H1 (cell line): Measurements from ENCODE around the gene FRG2. TPM values are rescaled to one million over a fixed set of nuclear protein-coding genes. Genes with fewer than 3 reads are reported as not detected.

Source experiments
- polyA plus RNA-seq, 7 experiments: library from polyadenylated mRNA; depleted of rRNA in 3 of 7; stranded (reverse) in 5 of 7; unstranded in 2 of 7; fragments of >200 nt in 5 of 7; fragments of 200-250 nt in 2 of 7; gene quantifications; 1 replicate in 5 of 7; 2 replicates in 1 of 7; 4 replicates in 1 of 7; pipeline versions ENCODE4 v1.2.1 to v1.2.3, GENCODE V29; 2011 to 2013; ENCODE audit warnings: missing spikeins in 2 of 7, mixed read lengths in 2 of 7
- total RNA-seq: library from RNA; stranded (reverse); fragmentation: NEBNext Ultra II Directional; extraction: Animal tissue kit (Norgen Biotek cat#: 25700); gene quantifications from 2 replicates; pipeline ENCODE4 v1.2.1, GENCODE V29; 2021
- TF ChIP-seq, protein P1 (sequence below): IDR thresholded peaks from 2 replicates; pipeline ENCODE4 v1.6.1; 2012; ENCODE audit warnings: inconsistent platforms

Gene FRG2
- total and polyA plus RNA-seq, 2 of the 8 experiments (the other 6 are each of a cell fraction or from before 2014, with no cell fraction given) = not detected

GRCh38 chr4:190016369-190017289 lies 10.4 kb downstream of the FRG2 start (continued):
- TF ChIP-seq, protein P1, sequence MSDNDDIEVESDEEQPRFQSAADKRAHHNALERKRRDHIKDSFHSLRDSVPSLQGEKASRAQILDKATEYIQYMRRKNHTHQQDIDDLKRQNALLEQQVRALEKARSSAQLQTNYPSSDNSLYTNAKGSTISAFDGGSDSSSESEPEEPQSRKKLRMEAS = no peak
